ENCODE data around the gene PPP1R27.

GRCh38 chr17:81792675-81793615 is 41.9 kb downstream of the PPP1R27 start:
- TF ChIP-seq CTCF (conservative IDR thresholded peaks at IDR 0.05; ENCODE audit: low read depth, low read length) (no peak), EZH2 (IDR thresholded peaks at IDR 0.05; ENCODE audit: borderline replicate concordance, low read depth, low read length, poor library complexity, severe bottlenecking) (no peak)
